GM18951 (cell line): ENCODE measurements around the gene MTSS2.

Experiments
- POLR2A ChIP-seq: IDR thresholded peaks from 4 replicates; pipeline ENCODE4 v1.6.1; 2011; ENCODE audit warnings: mild to moderate bottlenecking; ENCODE audit not compliant: insufficient read length, insufficient read depth; ENCODE audit errors: extremely low read depth
- in situ Hi-C: fragments of 300-500 bp; cut with MboI; formaldehyde crosslinking; loops from one replicate; pipeline ENCODE4 v1.12.0; 2022; ENCODE audit warnings: low sequenced_read_pairs, mixed read lengths, inconsistent platforms; ENCODE audit not compliant: unreplicated experiment

The MTSS2 gene

DNA sequence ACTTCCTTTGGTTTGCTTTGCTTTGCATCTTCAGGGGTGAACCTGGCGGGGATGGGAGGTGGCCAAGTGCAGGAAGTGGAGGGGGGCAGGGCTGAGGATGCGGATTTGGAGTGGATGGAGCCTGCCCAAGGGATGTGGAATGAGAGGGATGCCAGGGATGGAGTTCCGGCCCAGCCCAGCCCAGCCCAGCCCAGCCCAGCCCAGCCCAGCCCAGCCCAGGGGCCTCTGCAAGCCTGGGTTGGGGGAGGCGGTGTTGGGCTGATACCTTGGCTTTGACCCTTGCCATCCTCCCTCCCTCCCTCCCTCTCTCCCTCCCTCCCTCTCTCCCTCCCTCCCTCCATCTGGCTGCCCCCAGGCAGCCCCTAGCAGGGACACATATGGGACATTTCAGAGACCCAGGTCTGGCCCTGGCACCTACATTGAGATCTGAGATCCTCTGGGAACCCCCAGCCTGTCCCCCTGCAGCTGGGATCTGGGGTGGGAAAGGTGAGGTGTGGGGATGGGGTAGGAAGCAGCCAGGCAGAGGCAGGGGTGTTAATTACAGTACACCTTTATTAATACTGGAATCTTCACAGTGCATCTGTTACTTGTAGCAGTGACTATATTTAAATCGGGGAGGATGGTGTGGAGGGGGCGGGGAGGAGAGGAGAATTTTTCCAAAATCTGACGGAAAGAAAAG is 25.0 kb downstream of the MTSS2 start:
- no peak for TF ChIP-seq POLR2A
- in situ Hi-C loops = no loop called here

GRCh38 chr16:70659953-70660671 is 25.7 kb downstream of the MTSS2 start:
- in situ Hi-C loops = no loop called here
- no peak for TF ChIP-seq POLR2A

DNA sequence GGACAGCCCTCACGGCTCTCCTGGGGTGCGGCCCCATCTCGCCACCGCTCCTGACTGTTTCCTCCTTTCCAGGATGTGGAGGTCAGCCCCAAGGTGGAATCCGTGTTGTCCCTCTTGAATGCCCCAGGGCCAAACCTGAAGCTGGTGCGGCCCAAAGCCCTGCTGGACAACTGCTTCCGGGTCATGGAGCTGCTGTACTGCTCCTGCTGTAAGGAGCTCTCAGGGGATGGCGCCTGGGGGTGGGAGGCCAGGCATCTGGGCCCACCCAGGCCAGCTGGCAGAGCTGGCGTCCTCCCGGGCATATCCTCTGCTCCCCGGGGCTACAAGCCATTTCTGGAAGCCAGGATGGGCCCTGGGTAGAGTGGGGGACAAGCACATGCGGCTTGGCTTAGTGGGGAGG is 26.3 kb downstream of the MTSS2 start:
- in situ Hi-C loops = no loop called here

DNA sequence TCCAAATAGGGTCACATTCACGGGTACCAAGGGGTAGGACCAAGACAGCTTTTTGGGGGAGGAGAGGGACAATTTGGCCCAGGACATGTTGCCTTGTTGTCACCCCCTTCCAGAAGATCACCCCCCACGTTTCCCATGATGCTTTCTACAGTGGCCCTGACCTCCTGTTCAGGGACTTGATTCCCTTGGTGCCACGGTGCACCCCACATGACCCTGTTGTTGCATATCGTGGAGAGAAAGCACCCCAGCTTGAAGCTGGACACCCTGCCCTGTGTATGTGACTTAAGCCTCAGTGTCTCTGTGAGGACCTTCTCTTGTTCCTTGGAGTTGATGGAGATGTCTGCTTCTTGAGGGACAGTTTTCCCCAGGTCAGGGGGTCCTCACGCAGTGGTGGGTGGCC is 26.9 kb downstream of the MTSS2 start:
- TF ChIP-seq POLR2A = no peak
- in situ Hi-C loops = no loop called here

More for the DNA sequence above, 26.3 kb downstream of the MTSS2 start:
- TF ChIP-seq POLR2A = no peak

DNA sequence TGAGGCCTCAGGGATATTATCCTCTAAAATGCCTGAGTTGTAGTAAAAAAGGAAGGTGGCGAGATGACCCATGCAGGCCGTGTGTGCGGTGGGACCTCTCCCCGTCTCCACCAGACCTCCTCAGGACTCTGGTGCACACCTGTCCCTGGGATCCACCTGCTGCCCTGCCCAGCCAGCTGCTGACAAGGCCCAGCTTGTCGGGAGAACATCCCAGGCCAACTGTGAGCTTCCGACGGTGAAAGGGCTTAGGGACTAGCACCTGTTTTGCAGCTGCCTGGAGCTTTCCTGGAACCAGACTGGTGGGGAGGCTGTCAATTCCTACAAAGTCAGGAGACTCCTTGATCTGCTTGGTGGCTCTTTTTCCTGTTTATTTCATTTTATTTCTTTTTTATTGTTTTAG is 27.9 kb downstream of the MTSS2 start:
- in situ Hi-C loops = no loop called here
- TF ChIP-seq POLR2A = no peak

DNA sequence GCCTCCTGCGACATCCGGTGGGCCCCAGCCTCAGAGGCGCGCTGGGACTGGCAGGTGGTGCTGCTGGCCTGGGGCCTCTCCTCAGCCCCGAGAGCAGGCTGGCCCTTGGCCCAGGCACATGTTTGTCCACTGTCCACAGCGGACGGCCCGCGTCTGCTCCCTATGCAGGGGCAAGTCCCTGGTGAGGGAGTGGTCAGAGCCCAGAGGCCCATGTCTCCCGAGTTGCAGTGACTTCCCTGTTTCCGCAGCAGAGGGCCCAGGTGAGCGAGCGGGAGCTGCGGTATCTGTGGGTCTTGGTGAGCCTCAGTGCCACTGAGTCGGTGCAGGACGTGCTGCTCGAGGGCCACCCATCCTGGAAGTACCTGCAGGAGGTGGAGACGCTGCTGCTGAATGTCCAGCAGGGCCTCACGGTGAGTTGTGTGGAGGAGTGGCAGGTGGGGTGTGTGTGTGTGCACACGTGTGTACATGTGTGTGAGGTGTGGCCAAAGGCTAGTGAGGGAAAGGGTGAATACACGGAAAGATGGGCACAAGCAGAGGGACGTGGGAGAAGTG is 29.1 kb downstream of the MTSS2 start:
- TF ChIP-seq POLR2A = no peak
- in situ Hi-C loops = no loop called here

GRCh38 chr16:70656065-70656711 is 29.7 kb downstream of the MTSS2 start:
- in situ Hi-C loops = no loop called here
- no peak for TF ChIP-seq POLR2A

DNA sequence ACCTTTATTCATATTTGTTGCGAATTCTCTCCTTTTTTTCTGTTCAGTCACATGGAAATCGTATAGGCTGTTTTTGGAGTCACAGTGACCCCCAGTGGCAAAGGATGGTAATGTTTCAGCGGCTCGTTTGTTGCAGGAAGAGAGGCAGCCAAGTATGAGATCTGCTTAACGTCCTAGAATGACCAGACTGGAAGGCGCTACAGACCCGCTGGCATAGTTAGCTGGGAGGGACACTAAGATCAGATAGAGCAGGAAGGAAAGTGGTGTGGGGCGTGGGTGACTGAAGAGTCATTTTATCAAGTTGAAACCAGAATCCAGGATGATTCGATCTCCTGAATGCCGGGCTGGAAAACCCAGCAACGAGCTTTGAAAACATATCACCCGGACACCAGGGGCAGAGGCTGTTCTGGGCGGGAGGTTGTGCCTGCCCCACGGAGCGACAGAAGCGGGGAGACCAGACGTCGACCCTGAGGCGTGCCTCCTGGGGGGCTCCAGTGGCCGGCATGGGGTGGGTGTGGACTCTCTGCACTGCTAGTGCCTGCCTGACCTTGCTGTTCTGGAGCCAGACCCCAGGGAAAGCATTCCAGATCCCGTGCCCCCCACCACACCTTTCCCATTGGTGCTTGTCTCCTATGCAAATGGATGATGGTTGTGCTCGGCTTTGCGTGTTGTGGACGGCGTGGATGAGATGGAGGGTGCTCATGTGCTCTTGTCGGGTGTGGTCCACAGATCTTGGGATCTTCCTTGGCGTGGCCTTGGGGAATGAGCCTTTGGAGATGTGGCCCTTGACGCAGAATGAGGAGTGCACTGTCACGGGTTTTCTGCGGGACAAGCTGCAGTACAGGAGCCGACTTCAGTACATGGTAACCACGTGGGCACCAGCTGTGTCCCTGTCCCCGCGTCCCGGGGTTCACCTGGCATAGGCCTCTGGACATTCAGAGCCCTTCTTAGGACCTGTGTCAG is 31.8 kb downstream of the MTSS2 start:
- no peak for TF ChIP-seq POLR2A
- in situ Hi-C loops = no loop called here

GRCh38 chr16:70653406-70653805 is 32.4 kb downstream of the MTSS2 start:
- in situ Hi-C loops = no loop called here
- TF ChIP-seq POLR2A = no peak

GRCh38 chr16:70652322-70652721 is 33.5 kb downstream of the MTSS2 start:
- TF ChIP-seq POLR2A = no peak
- in situ Hi-C loops = no loop called here

DNA sequence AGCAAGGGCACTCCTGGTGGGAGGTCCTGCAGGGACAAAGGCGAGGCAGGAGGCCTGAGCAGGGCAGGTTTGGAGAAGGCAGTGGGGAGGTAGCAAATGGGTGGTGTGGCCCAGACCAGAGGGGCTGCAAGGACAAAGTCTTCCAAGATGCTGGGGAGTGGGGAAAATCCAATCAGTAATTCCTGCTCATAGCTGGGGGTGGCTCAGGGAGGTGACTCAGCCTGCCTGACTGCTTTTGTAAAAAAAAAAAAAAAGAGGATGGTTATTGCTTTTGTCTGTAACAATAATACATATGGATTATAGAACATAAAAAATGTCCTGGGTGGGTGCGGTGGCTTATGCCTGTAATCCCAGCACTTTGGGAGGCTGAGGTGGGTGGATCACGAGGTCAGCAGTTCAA is 34.3 kb downstream of the MTSS2 start:
- TF ChIP-seq POLR2A = no peak
- in situ Hi-C loops = no loop called here

DNA sequence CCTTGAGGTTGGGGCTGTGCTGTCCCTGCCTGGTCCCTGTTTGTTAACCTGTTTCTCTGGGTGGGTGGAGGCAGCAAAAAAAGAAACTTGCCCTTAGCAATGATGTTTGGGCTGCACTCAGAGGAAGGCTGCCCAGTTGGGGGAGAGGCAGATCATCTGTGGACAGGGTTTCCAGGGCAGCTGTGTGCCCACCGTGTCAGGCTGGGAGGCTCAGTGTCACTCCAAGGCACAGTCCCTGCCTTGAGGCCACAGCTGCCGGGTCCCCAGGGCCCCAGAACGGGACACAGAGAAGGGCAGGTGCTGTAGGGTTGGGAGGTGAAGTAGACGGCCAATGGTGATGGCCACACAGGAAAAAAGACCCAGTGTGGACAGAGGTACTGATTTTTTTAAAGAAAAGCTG is 35.6 kb downstream of the MTSS2 start:
- TF ChIP-seq POLR2A = no peak
- in situ Hi-C loops = no loop called here
